RWPE2 (cell line): Measurements from ENCODE around the gene OR10J5.
"Not testable (repeated sequence)": the region's sequence is repeated elsewhere in the genome, so short reads cannot be mapped to it uniquely, and the experiment has no call there.

ENCODE experiments used
- ATAC-seq: fragments of 200-7000 bp; cut with Tn5 transposase; 3 replicates; pipeline ENCODE4 v1.9.1; 2021; ENCODE audit warnings: low read depth
- DNase-seq: peaks from one replicate; pipeline ENCODE4 v3.0.0-alpha.2; 2020; ENCODE audit warnings: low spot score
- H3K27ac ChIP-seq: fragments of 450-650 bp; 2 replicates; pipeline ENCODE4 v1.5.1; 2017; ENCODE audit warnings: mild to moderate bottlenecking; ENCODE audit not compliant: poor library complexity, severe bottlenecking
- H3K27me3 ChIP-seq: fragments of 250-450 bp; sonication (Bioruptor Pico); 2 replicates; pipeline ENCODE4 v1.5.1; 2021; ENCODE audit warnings: mild to moderate bottlenecking, moderate library complexity; ENCODE audit not compliant: insufficient read depth, poor library complexity, severe bottlenecking
- H3K36me3 ChIP-seq: fragments of 250-450 bp; sonication (Bioruptor Pico); 2 replicates; pipeline ENCODE4 v1.5.1; 2020; ENCODE audit warnings: low read depth, mild to moderate bottlenecking, moderate library complexity
- H3K4me1 ChIP-seq: fragments of 250-450 bp; sonication (Bioruptor Pico); 2 replicates; pipeline ENCODE4 v1.5.1; 2021; ENCODE audit warnings: mild to moderate bottlenecking, moderate library complexity; ENCODE audit not compliant: insufficient read depth, poor library complexity, severe bottlenecking
- H3K4me3 ChIP-seq: fragments of 250-450 bp; sonication (Bioruptor Pico); 2 replicates; pipeline ENCODE4 v1.5.1; 2021; ENCODE audit warnings: mild to moderate bottlenecking, moderate library complexity; ENCODE audit not compliant: severe bottlenecking
- H3K9me3 ChIP-seq: fragments of 250-450 bp; sonication (Bioruptor Pico); 2 replicates; pipeline ENCODE4 v1.5.1; 2021; ENCODE audit warnings: mild to moderate bottlenecking, moderate library complexity; ENCODE audit not compliant: severe bottlenecking
- CTCF ChIP-seq: fragments of 450-650 bp; IDR thresholded peaks from one replicate; pipeline ENCODE4 v1.5.1; 2017; ENCODE audit warnings: mild to moderate bottlenecking, moderate library complexity; ENCODE audit not compliant: poor library complexity, severe bottlenecking

Gene OR10J5

DNA sequence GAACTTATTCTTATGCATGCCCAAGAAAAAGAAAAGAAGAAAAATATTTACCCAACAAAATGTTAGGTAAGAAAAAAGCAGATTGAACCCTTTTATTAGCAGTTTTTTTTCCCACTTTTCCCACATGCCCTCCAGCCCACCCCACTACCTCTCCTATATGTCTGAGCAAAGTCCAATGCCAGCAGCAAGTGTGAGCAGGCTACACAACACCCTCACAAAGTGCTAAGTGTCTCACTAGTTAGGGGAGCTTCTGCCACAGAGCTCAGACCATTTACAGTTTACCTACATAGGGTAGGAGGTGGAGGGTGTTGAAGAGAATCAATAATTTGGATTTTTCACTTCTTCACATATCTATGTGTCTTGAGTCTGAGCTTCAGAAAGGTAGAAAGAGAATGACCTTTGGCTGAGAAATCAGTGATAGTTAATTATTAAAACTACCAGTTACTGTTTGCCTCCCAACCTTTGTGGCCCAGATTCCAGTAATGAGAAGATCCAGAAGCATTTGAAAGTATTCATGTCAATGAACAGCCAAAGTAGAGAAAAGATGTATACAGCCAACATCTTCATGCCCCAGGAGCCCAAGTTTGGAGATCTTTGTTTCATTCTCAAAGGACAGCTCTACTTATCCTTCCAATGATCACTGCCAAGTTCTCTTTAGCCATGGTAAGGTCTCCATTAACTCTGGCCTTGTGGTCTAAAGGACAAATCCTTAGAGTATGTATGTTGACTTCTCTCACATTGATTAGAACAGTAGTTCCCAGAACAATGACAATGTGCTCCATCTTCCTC lies 26.2 kb downstream of the OR10J5 start:
- ATAC-seq (no peak), DNase-seq (no peak)
- Histone ChIP-seq H3K36me3 (no peaks in the 10 kb centered on the region), H3K4me3 (no peak overlapping the region), H3K9me3 (peaks cover 3% of the 10 kb centered on the region), H3K27me3 (no peaks in the 10 kb centered on the region), H3K27ac (no peak overlapping the region), H3K4me1 (no peaks in the 10 kb centered on the region)
- no peak for TF ChIP-seq CTCF

DNA sequence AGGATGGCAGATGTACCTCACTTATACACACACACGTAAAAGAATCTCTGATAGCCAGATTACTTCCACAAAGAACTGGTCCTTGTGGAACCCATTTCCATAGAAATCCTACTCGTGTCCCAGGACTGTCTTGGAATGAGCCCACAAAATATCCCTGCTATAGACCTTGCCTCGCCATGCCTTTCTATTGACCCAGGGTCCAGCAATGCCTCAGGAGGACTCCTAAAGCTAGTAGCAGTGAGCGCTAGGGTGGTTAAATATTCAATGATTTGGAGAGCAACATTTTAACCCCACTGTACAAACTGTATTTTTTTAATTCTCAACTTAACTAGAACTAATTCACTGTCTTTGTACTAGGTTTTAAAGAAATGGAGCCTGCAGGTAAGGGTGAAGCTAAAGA lies 26.9 kb downstream of the OR10J5 start:
- Histone ChIP-seq H3K27me3 (no peaks in the 10 kb centered on the region), H3K4me3 (no peak overlapping the region), H3K36me3 (no peaks in the 10 kb centered on the region), H3K4me1 (no peaks in the 10 kb centered on the region), H3K27ac (no peak overlapping the region), H3K9me3 (peaks cover 3% of the 10 kb centered on the region)
- no peak for ATAC-seq
- DNase-seq: no peak
- no peak for TF ChIP-seq CTCF

- TF ChIP-seq CTCF: no peak
- DNase-seq (no peak), ATAC-seq (no peak)
- H3K27ac ChIP-seq: no peak overlapping the region
- no peaks in the 10 kb centered on the region for H3K4me1 ChIP-seq
- H3K9me3 ChIP-seq: peaks cover 3% of the 10 kb centered on the region
- H3K4me3 ChIP-seq: no peak overlapping the region
- no peaks in the 10 kb centered on the region for H3K36me3 ChIP-seq
- H3K27me3 ChIP-seq: no peaks in the 10 kb centered on the region
Measured at GRCh38 chr1:159505676-159506075, 30.1 kb downstream of the OR10J5 start.

DNA sequence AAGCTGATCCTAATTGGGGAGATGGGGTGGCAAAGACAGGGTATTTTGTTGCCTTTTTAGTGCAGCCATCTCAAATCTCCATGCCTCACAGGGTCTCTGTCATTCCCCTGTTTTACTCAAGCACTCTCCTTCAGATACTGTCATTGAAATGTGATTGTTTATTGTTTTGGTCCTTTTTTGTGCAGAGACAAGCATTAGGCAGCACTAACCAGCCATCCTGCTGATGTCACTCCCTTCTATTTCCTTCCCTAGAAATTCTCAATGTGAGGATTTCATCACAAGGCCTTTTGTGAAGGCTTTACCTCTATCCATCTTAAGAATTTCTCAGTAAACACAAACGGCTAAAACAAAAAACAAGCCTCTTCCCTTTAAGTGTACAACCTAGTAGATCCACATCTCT lies 34.7 kb downstream of the OR10J5 start:
- no peak overlapping the region for H3K27ac ChIP-seq
- no peak for ATAC-seq
- H3K4me1 ChIP-seq: no peaks in the 10 kb centered on the region
- no peak for TF ChIP-seq CTCF
- H3K27me3 ChIP-seq: no peaks in the 10 kb centered on the region
- DNase-seq: no peak
- peaks cover 4% of the 10 kb centered on the region for H3K9me3 ChIP-seq
- no peak overlapping the region for H3K4me3 ChIP-seq
- no peaks in the 10 kb centered on the region for H3K36me3 ChIP-seq

- H3K27me3 ChIP-seq, H3K4me3 ChIP-seq, DNase-seq, H3K9me3 ChIP-seq, H3K36me3 ChIP-seq, ATAC-seq, H3K27ac ChIP-seq: not testable (repeated sequence)
- H3K4me1 ChIP-seq: peaks cover 16% of the 10 kb centered on the region
Measured at GRCh38 chr1:159494513-159495210, 41.1 kb downstream of the OR10J5 start.
